HCT116 (cell line): ENCODE measurements around the gene AXDND1. TPM values are rescaled to one million over a fixed set of nuclear protein-coding genes. Genes with fewer than 3 reads are reported as not detected.

Experiments
- ATAC-seq: fragments of 200-7000 bp; cut with Tn5 transposase; 2 replicates; pipeline ENCODE4 v1.9.1; 2020; ENCODE audit warnings: mild to moderate bottlenecking, moderate library complexity
- BruUV-seq: library from RNA; stranded (reverse); fragments of 400-500 nt; replicated peaks from 2 replicates; lab custom pipeline; 2021; lab: Mats Ljungman, UMichigan
- CTCF ChIA-PET: fragments of 300-600 bp; sonication (Branson Sonifier 250); formaldehyde crosslinking; loops from one replicate; lab custom pipeline; 2021; ENCODE audit warnings: antibody characterized with exemption; lab: Charles Lee
- POLR2A ChIA-PET: fragments of 300-600, 350-600 bp; sonication (Branson Sonifier 250); formaldehyde crosslinking; loops from one replicate; lab custom pipeline; 2021; ENCODE audit warnings: antibody characterized with exemption; lab: Charles Lee
- RAD21 ChIA-PET, 2 experiments: fragments of 300-600 bp; sonication (Branson Sonifier 250); formaldehyde crosslinking; loops; one replicate each; lab custom pipeline; 2023; ENCODE audit warnings: low total read pairs in 2 of 2; ENCODE audit not compliant: uncharacterized antibody in 2 of 2, unreplicated experiment in 2 of 2, low non-redundant PET in 1 of 2; lab: Charles Lee
- DNase-seq: peaks from one replicate; pipeline ENCODE4 v3.0.0-alpha.2; 2010; ENCODE audit warnings: low read depth, low spot score
- H2AFZ ChIP-seq: fragments of 200-600 bp; shearing (Covaris generic), sonication (generic); 2 replicates; pipeline ENCODE4 v1.6.1; 2017; ENCODE audit warnings: low read depth, mixed run types, mixed read lengths, antibody characterized with exemption, low read length; ENCODE audit not compliant: poor library complexity, severe bottlenecking
- H3K27ac ChIP-seq: 2 replicates; pipeline ENCODE4 v1.5.1; 2012; ENCODE audit warnings: low read depth, low read length
- H3K27me3 ChIP-seq: fragments of 200-600 bp; sonication (generic); 2 replicates; pipeline ENCODE4 v1.6.1; 2016; ENCODE audit warnings: mixed run types, low read length, mixed read lengths; ENCODE audit not compliant: insufficient read depth
- H3K36me3 ChIP-seq, 2 experiments: fragments of 200-500 bp in 1 of 2; fragments of 200-600 bp in 1 of 2; sonication (Bioruptor generic) in 1 of 2; sonication (generic) in 1 of 2; 2 replicates each; pipeline versions ENCODE4 v1.5.1 to v1.6.1; 2014 to 2016; ENCODE audit warnings: low read length in 2 of 2, inconsistent platforms in 1 of 2, mixed read lengths in 1 of 2, mixed run types in 1 of 2; ENCODE audit not compliant: insufficient read depth in 2 of 2, control insufficient read depth in 1 of 2
- H3K4me1 ChIP-seq, 2 experiments: fragments of 200-600 bp in 1 of 2; sonication (generic) in 1 of 2; 2 replicates each; pipeline versions ENCODE4 v1.5.1 to v1.6.1; 2012 to 2017; ENCODE audit warnings: low read length in 2 of 2, inconsistent platforms in 1 of 2, mild to moderate bottlenecking in 1 of 2, mixed read lengths in 1 of 2, mixed run types in 1 of 2, moderate library complexity in 1 of 2; ENCODE audit not compliant: insufficient read depth in 2 of 2, control insufficient read depth in 1 of 2
- H3K4me2 ChIP-seq: fragments of 200-600 bp; sonication (generic); 2 replicates; pipeline ENCODE4 v1.6.1; 2017; ENCODE audit warnings: mixed run types, low read length, mixed read lengths
- H3K4me3 ChIP-seq, 2 experiments: fragments of 200-600 bp in 1 of 2; sonication (generic) in 1 of 2; replicated peaks in 1 of 2; 2 replicates each; pipeline ENCODE4 v1.5.1; 2011 to 2016; ENCODE audit warnings: low read length in 2 of 2, control low read depth in 1 of 2, low read depth in 1 of 2, mild to moderate bottlenecking in 1 of 2, mixed read lengths in 1 of 2, mixed run types in 1 of 2
- H3K79me2 ChIP-seq: fragments of 200-600 bp; sonication (generic); 2 replicates; pipeline ENCODE4 v1.6.1; 2017; ENCODE audit warnings: mild to moderate bottlenecking, mixed run types, low read length, moderate library complexity, mixed read lengths; ENCODE audit not compliant: insufficient read depth
- H3K9ac ChIP-seq: fragments of 200-600 bp; sonication (generic); 2 replicates; pipeline ENCODE4 v1.6.1; 2016; ENCODE audit warnings: low read length, mixed read lengths
- H3K9me2 ChIP-seq: fragments of 200-600 bp; sonication (generic), shearing (Covaris generic); 2 replicates; pipeline ENCODE4 v1.6.1; 2017; ENCODE audit warnings: mixed run types, mild to moderate bottlenecking, moderate library complexity; ENCODE audit not compliant: insufficient read depth
- H3K9me3 ChIP-seq, 2 experiments: fragments of 200-500 bp in 1 of 2; fragments of 200-600 bp in 1 of 2; sonication (Bioruptor generic) in 1 of 2; sonication (generic) in 1 of 2; 2 replicates each; pipeline ENCODE4 v1.6.1; 2014 to 2017; ENCODE audit warnings: low read length in 2 of 2, mixed read lengths in 2 of 2, inconsistent platforms in 1 of 2, low read depth in 1 of 2, mild to moderate bottlenecking in 1 of 2, mixed run types in 1 of 2, moderate library complexity in 1 of 2; ENCODE audit not compliant: control insufficient read depth in 1 of 2, insufficient read depth in 1 of 2
- H4K20me1 ChIP-seq: fragments of 200-600 bp; sonication (generic), shearing (Covaris generic); 2 replicates; pipeline ENCODE4 v1.6.1; 2017; ENCODE audit warnings: mixed run types, mild to moderate bottlenecking, moderate library complexity; ENCODE audit not compliant: insufficient read depth
- CBX3 ChIP-seq: IDR thresholded peaks from 2 replicates; pipeline ENCODE4 v1.6.1; 2012; ENCODE audit warnings: low read depth
- EGR1 ChIP-seq: IDR thresholded peaks from 2 replicates; pipeline ENCODE4 v1.6.1; 2012; ENCODE audit warnings: low read depth
- ELF1 ChIP-seq: IDR thresholded peaks from 2 replicates; pipeline ENCODE4 v1.6.1; 2012; ENCODE audit warnings: low read depth, borderline replicate concordance
- EZH2 ChIP-seq: fragments of 200-600 bp; sonication (generic); IDR thresholded peaks from 2 replicates; pipeline ENCODE4 v1.6.1; 2017; ENCODE audit warnings: antibody characterized with exemption, mixed run types
- FOSL1 ChIP-seq: IDR thresholded peaks from 2 replicates; pipeline ENCODE4 v1.6.1; 2012; ENCODE audit warnings: low read depth
- JUND ChIP-seq: IDR thresholded peaks from 2 replicates; pipeline ENCODE4 v1.6.1; 2012
- POLR2A ChIP-seq: IDR thresholded peaks from 2 replicates; pipeline ENCODE4 v1.7.0; 2011; ENCODE audit warnings: borderline replicate concordance; ENCODE audit not compliant: insufficient read depth, insufficient read length; ENCODE audit errors: extremely low read depth
- SIN3A ChIP-seq: IDR thresholded peaks from 2 replicates; pipeline ENCODE4 v1.6.1; 2012; ENCODE audit warnings: low read depth
- SP1 ChIP-seq: IDR thresholded peaks from 2 replicates; pipeline ENCODE4 v1.6.1; 2012; ENCODE audit warnings: low read depth
- SRF ChIP-seq: IDR thresholded peaks from 2 replicates; pipeline ENCODE4 v1.6.1; 2012; ENCODE audit warnings: low read depth
- TCF7L2 ChIP-seq: IDR thresholded peaks from 2 replicates; pipeline ENCODE4 v1.7.0; 2011; ENCODE audit warnings: borderline replicate concordance, inconsistent platforms; ENCODE audit not compliant: insufficient read depth, insufficient read length; ENCODE audit errors: extremely low read depth
- YY1 ChIP-seq: IDR thresholded peaks from 2 replicates; pipeline ENCODE4 v1.6.1; 2011; ENCODE audit warnings: low read length, low read depth, moderate library complexity, mild to moderate bottlenecking; ENCODE audit not compliant: insufficient replicate concordance; ENCODE audit errors: extremely low read depth
- intact Hi-C: fragments of 100-400 bp; cut with micrococcal nuclease; formaldehyde crosslinking; loops from 2 replicates; pipeline ENCODE4 v1.10.0; 2022
- total RNA-seq: library from RNA; stranded (reverse); gene quantifications from one replicate; pipeline ENCODE4 v1.2.1, GENCODE V29; 2021; ENCODE audit not compliant: unreplicated experiment
- TF ChIP-seq, protein P1 (sequence below), 3 experiments: fragments of 200-600 bp in 1 of 3; sonication (generic) in 1 of 3; IDR thresholded peaks in 2 of 3; conservative IDR thresholded peaks in 1 of 3; 2 replicates each; pipeline ENCODE4 v1.5.1; 2012 to 2017; ENCODE audit warnings: low read depth in 2 of 3, low read length in 2 of 3, antibody characterized with exemption in 1 of 3, borderline replicate concordance in 1 of 3, control low read depth in 1 of 3, mild to moderate bottlenecking in 1 of 3, mixed read lengths in 1 of 3, mixed run types in 1 of 3, moderate library complexity in 1 of 3; ENCODE audit not compliant: insufficient read depth in 1 of 3
- TF ChIP-seq, protein P2 (sequence below): IDR thresholded peaks from 2 replicates; pipeline ENCODE4 v1.6.1; 2012; ENCODE audit warnings: low read depth
- TF ChIP-seq, protein P3 (sequence below): IDR thresholded peaks from 2 replicates; pipeline ENCODE4 v1.6.1; 2012
- TF ChIP-seq, protein P4 (sequence below): IDR thresholded peaks from 2 replicates; pipeline ENCODE4 v1.6.1; 2011; ENCODE audit warnings: mild to moderate bottlenecking, low read length, moderate library complexity; ENCODE audit not compliant: insufficient replicate concordance; ENCODE audit errors: extremely low read depth
- TF ChIP-seq, protein P5 (sequence below): IDR thresholded peaks from 2 replicates; pipeline ENCODE4 v1.6.1; 2012

The AXDND1 gene
- total RNA-seq, 1 experiment from 2014 or later = 2.3 TPM

DNA sequence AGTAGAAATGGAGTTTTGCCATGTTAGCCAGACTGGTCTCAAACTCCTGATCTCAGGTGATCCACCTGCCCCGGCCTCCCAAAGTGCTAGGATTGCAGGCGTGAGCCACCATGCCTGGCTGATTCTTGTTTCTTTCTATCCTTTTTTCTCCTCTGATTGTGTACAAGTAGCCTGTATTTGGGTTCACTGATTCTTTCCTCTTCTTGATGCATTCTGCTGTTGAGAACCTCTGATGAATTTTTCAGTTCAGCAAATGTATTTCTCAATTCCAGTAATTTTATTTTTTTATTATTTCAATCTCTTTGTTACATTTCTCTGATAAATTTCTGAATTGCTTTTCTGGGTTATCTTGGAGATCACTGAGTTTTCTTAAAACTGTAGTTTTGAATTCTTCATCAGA, 58.8 kb downstream of the AXDND1 start:
- H3K9me2 ChIP-seq = no peaks in the 10 kb centered on the region
- intact Hi-C loops = no loop called here
- RAD21 ChIA-PET = no interaction called here

More for the DNA sequence above, 58.8 kb downstream of the AXDND1 start:
- TF ChIP-seq CBX3 (no peak), SIN3A (no peak), SP1 (no peak), EZH2 (no peak), POLR2A (no peak), ELF1 (no peak), JUND (no peak), TCF7L2 (no peak), EGR1 (no peak), YY1 (no peak), SRF (no peak), FOSL1 (no peak)
- TF ChIP-seq, protein P1, sequence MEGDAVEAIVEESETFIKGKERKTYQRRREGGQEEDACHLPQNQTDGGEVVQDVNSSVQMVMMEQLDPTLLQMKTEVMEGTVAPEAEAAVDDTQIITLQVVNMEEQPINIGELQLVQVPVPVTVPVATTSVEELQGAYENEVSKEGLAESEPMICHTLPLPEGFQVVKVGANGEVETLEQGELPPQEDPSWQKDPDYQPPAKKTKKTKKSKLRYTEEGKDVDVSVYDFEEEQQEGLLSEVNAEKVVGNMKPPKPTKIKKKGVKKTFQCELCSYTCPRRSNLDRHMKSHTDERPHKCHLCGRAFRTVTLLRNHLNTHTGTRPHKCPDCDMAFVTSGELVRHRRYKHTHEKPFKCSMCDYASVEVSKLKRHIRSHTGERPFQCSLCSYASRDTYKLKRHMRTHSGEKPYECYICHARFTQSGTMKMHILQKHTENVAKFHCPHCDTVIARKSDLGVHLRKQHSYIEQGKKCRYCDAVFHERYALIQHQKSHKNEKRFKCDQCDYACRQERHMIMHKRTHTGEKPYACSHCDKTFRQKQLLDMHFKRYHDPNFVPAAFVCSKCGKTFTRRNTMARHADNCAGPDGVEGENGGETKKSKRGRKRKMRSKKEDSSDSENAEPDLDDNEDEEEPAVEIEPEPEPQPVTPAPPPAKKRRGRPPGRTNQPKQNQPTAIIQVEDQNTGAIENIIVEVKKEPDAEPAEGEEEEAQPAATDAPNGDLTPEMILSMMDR (IDR thresholded peaks at IDR 0.05 in 2 of 3, conservative IDR thresholded peaks at IDR 0.05 in 1 of 3; ENCODE audit: borderline replicate concordance in 1 of 3, insufficient read depth in 1 of 3, low read depth in 2 of 3, low read length in 2 of 3) = no peak
- TF ChIP-seq, protein P2, sequence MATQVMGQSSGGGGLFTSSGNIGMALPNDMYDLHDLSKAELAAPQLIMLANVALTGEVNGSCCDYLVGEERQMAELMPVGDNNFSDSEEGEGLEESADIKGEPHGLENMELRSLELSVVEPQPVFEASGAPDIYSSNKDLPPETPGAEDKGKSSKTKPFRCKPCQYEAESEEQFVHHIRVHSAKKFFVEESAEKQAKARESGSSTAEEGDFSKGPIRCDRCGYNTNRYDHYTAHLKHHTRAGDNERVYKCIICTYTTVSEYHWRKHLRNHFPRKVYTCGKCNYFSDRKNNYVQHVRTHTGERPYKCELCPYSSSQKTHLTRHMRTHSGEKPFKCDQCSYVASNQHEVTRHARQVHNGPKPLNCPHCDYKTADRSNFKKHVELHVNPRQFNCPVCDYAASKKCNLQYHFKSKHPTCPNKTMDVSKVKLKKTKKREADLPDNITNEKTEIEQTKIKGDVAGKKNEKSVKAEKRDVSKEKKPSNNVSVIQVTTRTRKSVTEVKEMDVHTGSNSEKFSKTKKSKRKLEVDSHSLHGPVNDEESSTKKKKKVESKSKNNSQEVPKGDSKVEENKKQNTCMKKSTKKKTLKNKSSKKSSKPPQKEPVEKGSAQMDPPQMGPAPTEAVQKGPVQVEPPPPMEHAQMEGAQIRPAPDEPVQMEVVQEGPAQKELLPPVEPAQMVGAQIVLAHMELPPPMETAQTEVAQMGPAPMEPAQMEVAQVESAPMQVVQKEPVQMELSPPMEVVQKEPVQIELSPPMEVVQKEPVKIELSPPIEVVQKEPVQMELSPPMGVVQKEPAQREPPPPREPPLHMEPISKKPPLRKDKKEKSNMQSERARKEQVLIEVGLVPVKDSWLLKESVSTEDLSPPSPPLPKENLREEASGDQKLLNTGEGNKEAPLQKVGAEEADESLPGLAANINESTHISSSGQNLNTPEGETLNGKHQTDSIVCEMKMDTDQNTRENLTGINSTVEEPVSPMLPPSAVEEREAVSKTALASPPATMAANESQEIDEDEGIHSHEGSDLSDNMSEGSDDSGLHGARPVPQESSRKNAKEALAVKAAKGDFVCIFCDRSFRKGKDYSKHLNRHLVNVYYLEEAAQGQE = no peak
- TF ChIP-seq, protein P3, sequence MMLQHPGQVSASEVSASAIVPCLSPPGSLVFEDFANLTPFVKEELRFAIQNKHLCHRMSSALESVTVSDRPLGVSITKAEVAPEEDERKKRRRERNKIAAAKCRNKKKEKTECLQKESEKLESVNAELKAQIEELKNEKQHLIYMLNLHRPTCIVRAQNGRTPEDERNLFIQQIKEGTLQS = no peak
- TF ChIP-seq, protein P4, sequence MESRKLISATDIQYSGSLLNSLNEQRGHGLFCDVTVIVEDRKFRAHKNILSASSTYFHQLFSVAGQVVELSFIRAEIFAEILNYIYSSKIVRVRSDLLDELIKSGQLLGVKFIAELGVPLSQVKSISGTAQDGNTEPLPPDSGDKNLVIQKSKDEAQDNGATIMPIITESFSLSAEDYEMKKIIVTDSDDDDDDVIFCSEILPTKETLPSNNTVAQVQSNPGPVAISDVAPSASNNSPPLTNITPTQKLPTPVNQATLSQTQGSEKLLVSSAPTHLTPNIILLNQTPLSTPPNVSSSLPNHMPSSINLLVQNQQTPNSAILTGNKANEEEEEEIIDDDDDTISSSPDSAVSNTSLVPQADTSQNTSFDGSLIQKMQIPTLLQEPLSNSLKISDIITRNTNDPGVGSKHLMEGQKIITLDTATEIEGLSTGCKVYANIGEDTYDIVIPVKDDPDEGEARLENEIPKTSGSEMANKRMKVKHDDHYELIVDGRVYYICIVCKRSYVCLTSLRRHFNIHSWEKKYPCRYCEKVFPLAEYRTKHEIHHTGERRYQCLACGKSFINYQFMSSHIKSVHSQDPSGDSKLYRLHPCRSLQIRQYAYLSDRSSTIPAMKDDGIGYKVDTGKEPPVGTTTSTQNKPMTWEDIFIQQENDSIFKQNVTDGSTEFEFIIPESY = no peak
- TF ChIP-seq, protein P5, sequence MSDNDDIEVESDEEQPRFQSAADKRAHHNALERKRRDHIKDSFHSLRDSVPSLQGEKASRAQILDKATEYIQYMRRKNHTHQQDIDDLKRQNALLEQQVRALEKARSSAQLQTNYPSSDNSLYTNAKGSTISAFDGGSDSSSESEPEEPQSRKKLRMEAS = no peak
- no peak overlapping the region for H3K4me2 ChIP-seq
- DNase-seq (no peak), ATAC-seq (no peak)
- no peak overlapping the region for H3K27ac ChIP-seq
- H3K79me2 ChIP-seq = no peaks in the 10 kb centered on the region
- H2AFZ ChIP-seq = no peak overlapping the region
- no peaks in the 10 kb centered on the region for H3K36me3 ChIP-seq
- BruUV-seq = no TSS peak
- no peaks in the 10 kb centered on the region for H4K20me1 ChIP-seq
- no peak overlapping the region for H3K9ac ChIP-seq
- H3K4me3 ChIP-seq = no peak overlapping the region
- H3K4me1 ChIP-seq = no peaks in the 10 kb centered on the region
- no peaks in the 10 kb centered on the region for H3K27me3 ChIP-seq
- POLR2A ChIA-PET = no interaction called here
- H3K9me3 ChIP-seq = no peaks in the 10 kb centered on the region; a peak in 1 of 4 replicates
- CTCF ChIA-PET = no interaction called here
